NCI-H2107 treated with DMSO at 0.1 percent for 48 hours (cell line): ENCODE results near the gene CHPF2.
A peak's percentile ranks its signal among the peaks of the same experiment; 100 is the strongest.

Source experiments
- DNase-seq: peaks from one replicate; lab custom pipeline; 2025; ENCODE audit not compliant: unreplicated experiment; lab: John Stamatoyannopoulos, UW

CHPF2 gene

GRCh38 chr7:151232091-151232916 is at the start of gene CHPF2:
TSS of gene CHPF2 (plus strand) at chr7:151232483. CDS start at chr7:151234012, 1,529 bp downstream.
- peak; percentile 43 for DNase-seq

- no peak for DNase-seq
Measured at GRCh38 chr7:151185762-151186639, 46.3 kb upstream of the CHPF2 start.

- no peak for DNase-seq
Measured at GRCh38 chr7:151186640-151187408, 45.5 kb upstream of the CHPF2 start, which contains the start of gene ASB10. TSS of gene ASB10 (minus strand) at chr7:151187250. CDS start at chr7:151187130, 120 bp downstream.

GRCh38 chr7:151187409-151188251 is 44.7 kb upstream of the CHPF2 start:
- no peak for DNase-seq

GRCh38 chr7:151188252-151188542 is 44.1 kb upstream of the CHPF2 start:
- DNase-seq, result no peak

- DNase-seq, result no peak
Measured at GRCh38 chr7:151189038-151189437, 43.2 kb upstream of the CHPF2 start.

- no peak for DNase-seq
Measured at GRCh38 chr7:151191544-151191943, 40.7 kb upstream of the CHPF2 start.

GRCh38 chr7:151192002-151192539 is 40.2 kb upstream of the CHPF2 start:
- DNase-seq, result no peak

- no peak for DNase-seq
Measured at GRCh38 chr7:151193203-151193978, 38.9 kb upstream of the CHPF2 start.

- no peak for DNase-seq
Measured at GRCh38 chr7:151194188-151194587, 38.1 kb upstream of the CHPF2 start.

- no peak for DNase-seq
Measured at GRCh38 chr7:151195616-151196450, 36.5 kb upstream of the CHPF2 start.

GRCh38 chr7:151197932-151198331 is 34.4 kb upstream of the CHPF2 start:
- no peak for DNase-seq

- peak; percentile 19 for DNase-seq
Measured at GRCh38 chr7:151198945-151199848, 33.1 kb upstream of the CHPF2 start.

GRCh38 chr7:151201344-151201743 is 30.9 kb upstream of the CHPF2 start:
- no peak for DNase-seq

GRCh38 chr7:151201751-151202150 is 30.5 kb upstream of the CHPF2 start:
- DNase-seq, result no peak

- no peak for DNase-seq
Measured at GRCh38 chr7:151202836-151203235, 29.4 kb upstream of the CHPF2 start.

GRCh38 chr7:151204383-151205032 is 27.8 kb upstream of the CHPF2 start:
- DNase-seq, result no peak
